SU-DHL-6 (cell line): ENCODE measurements around the gene KCTD10.
A peak's percentile ranks its signal among the peaks of the same experiment; 100 is the strongest.
"Not testable (repeated sequence)": the region's sequence is repeated elsewhere in the genome, so short reads cannot be mapped to it uniquely, and the experiment has no call there.

Experiments used
- H2AFZ ChIP-seq: fragments of 200-600 bp; sonication (generic); 2 replicates; pipeline ENCODE4 v1.6.1; 2014; ENCODE audit warnings: low read depth, mild to moderate bottlenecking, moderate library complexity, mixed read lengths, antibody characterized with exemption, low read length; ENCODE audit not compliant: severe bottlenecking
- H3F3A ChIP-seq: fragments of 200-600 bp; shearing (Covaris generic); 2 replicates; pipeline ENCODE4 v1.6.0; 2016; ENCODE audit warnings: antibody characterized with exemption, mild to moderate bottlenecking; ENCODE audit not compliant: insufficient read depth
- H3K27ac ChIP-seq: fragments of 200-600 bp; sonication (generic); 2 replicates; pipeline ENCODE4 v1.5.1; 2016; ENCODE audit warnings: low read depth, mild to moderate bottlenecking, low read length, moderate library complexity, mixed read lengths
- H3K27me3 ChIP-seq: fragments of 200-600 bp; sonication (generic), shearing (Covaris generic); 2 replicates; pipeline ENCODE4 v1.6.0; 2014; ENCODE audit warnings: mild to moderate bottlenecking, low read length
- H3K36me3 ChIP-seq: fragments of 200-600 bp; sonication (generic); 2 replicates; pipeline ENCODE4 v1.6.1; 2014; ENCODE audit warnings: mild to moderate bottlenecking, low read length, mixed read lengths
- H3K4me2 ChIP-seq: fragments of 300-600, 200-600 bp; shearing (Covaris generic), sonication (generic); 2 replicates; pipeline ENCODE4 v1.6.0; 2014; ENCODE audit warnings: low read length, low read depth, mild to moderate bottlenecking; ENCODE audit not compliant: poor library complexity, severe bottlenecking
- H3K4me3 ChIP-seq: fragments of 200-600 bp; sonication (generic); 2 replicates; pipeline ENCODE4 v1.5.1; 2014; ENCODE audit warnings: antibody characterized with exemption, low read length, mild to moderate bottlenecking, mixed read lengths; ENCODE audit not compliant: insufficient read depth, poor library complexity, severe bottlenecking
- H3K79me2 ChIP-seq: fragments of 200-600 bp; sonication (generic); 2 replicates; pipeline ENCODE4 v1.6.1; 2014; ENCODE audit warnings: mild to moderate bottlenecking, low read length, moderate library complexity; ENCODE audit not compliant: insufficient read depth
- H3K9ac ChIP-seq: fragments of 200-600 bp; sonication (generic); 2 replicates; pipeline ENCODE4 v1.7.0; 2014; ENCODE audit warnings: mild to moderate bottlenecking, low read length
- H3K9me2 ChIP-seq: fragments of 200-600 bp; sonication (generic); replicated peaks from 2 replicates; pipeline ENCODE4 v1.6.1; 2014; ENCODE audit warnings: low read length; ENCODE audit not compliant: insufficient read depth
- H3K9me3 ChIP-seq: fragments of 200-600 bp; sonication (generic); 2 replicates; pipeline ENCODE4 v1.6.1; 2014; ENCODE audit warnings: low read length, mixed read lengths; ENCODE audit not compliant: insufficient read depth
- H4K20me1 ChIP-seq: fragments of 200-600 bp; sonication (generic); 2 replicates; pipeline ENCODE4 v1.6.1; 2014; ENCODE audit warnings: low read depth, mild to moderate bottlenecking, antibody characterized with exemption, low read length, moderate library complexity, mixed read lengths
- CTCF ChIP-seq: fragments of 200-600 bp; sonication (generic); IDR thresholded peaks from one replicate; pipeline ENCODE4 v1.5.1; 2017; ENCODE audit warnings: antibody characterized with exemption, mild to moderate bottlenecking, low read length, moderate library complexity; ENCODE audit not compliant: insufficient read depth, poor library complexity, severe bottlenecking
- EZH2phosphoT487 ChIP-seq: fragments of 200-600 bp; sonication (generic), shearing (Covaris generic); conservative IDR thresholded peaks from 2 replicates; pipeline ENCODE4 v1.6.1; 2018; ENCODE audit warnings: mild to moderate bottlenecking, antibody characterized with exemption, low read length, moderate library complexity, mixed read lengths

The KCTD10 gene

GRCh38 chr12:109476807-109477184, 304 bp downstream of the KCTD10 start:
- no peaks in the 10 kb centered on the region for H3K9me3 ChIP-seq
- peaks cover 67% of the 10 kb centered on the region for H3K79me2 ChIP-seq
- H2AFZ ChIP-seq: peak overlapping the region; percentile 69
- H3F3A ChIP-seq: no peaks in the 10 kb centered on the region
- H3K9ac ChIP-seq: peak overlapping the region; percentile 80
- H3K9me2 ChIP-seq: no peaks in the 10 kb centered on the region
- peak overlapping the region; percentile 95 for H3K4me2 ChIP-seq
- peak overlapping the region; percentile 72; the same call in 1 of the 2 replicates for H3K27ac ChIP-seq
- no peaks in the 10 kb centered on the region for H3K27me3 ChIP-seq
- peak overlapping the region; percentile 77 for H3K4me3 ChIP-seq
- no peaks in the 10 kb centered on the region for H4K20me1 ChIP-seq
- H3K36me3 ChIP-seq: no peaks in the 10 kb centered on the region
- TF ChIP-seq EZH2phosphoT487 (no peak), CTCF (no peak)

GRCh38 chr12:109475993-109476806, 900 bp downstream of the KCTD10 start:
- H3F3A ChIP-seq: no peaks in the 10 kb centered on the region
- H3K9me3 ChIP-seq: no peaks in the 10 kb centered on the region
- peak overlapping the region; percentile 95 for H3K4me2 ChIP-seq
- no peak overlapping the region for H3K27ac ChIP-seq
- H3K27me3 ChIP-seq: no peaks in the 10 kb centered on the region
- TF ChIP-seq CTCF (no peak), EZH2phosphoT487 (no peak)
- peak overlapping the region; percentile 80 for H3K9ac ChIP-seq
- no peaks in the 10 kb centered on the region for H3K9me2 ChIP-seq
- H2AFZ ChIP-seq: no peak overlapping the region
- peak overlapping the region; percentile 77 for H3K4me3 ChIP-seq
- H3K79me2 ChIP-seq: peaks cover 72% of the 10 kb centered on the region
- no peaks in the 10 kb centered on the region for H4K20me1 ChIP-seq
- H3K36me3 ChIP-seq: no peaks in the 10 kb centered on the region

GRCh38 chr12:109475121-109475520, 2.0 kb downstream of the KCTD10 start:
- Histone ChIP-seq H2AFZ (no peak overlapping the region), H3K4me2 (no peak overlapping the region), H4K20me1 (no peaks in the 10 kb centered on the region), H3K79me2 (peaks cover 83% of the 10 kb centered on the region), H3K9ac (no peak overlapping the region), H3K36me3 (no peaks in the 10 kb centered on the region), H3K27ac (no peak overlapping the region), H3F3A (no peaks in the 10 kb centered on the region), H3K27me3 (no peaks in the 10 kb centered on the region), H3K9me3 (no peaks in the 10 kb centered on the region), H3K9me2 (no peaks in the 10 kb centered on the region), H3K4me3 (no peak overlapping the region)
- TF ChIP-seq CTCF (no peak), EZH2phosphoT487 (no peak)

- not testable (repeated sequence) for H3F3A ChIP-seq, H3K9me3 ChIP-seq, H4K20me1 ChIP-seq, H3K9me2 ChIP-seq, H3K9ac ChIP-seq, H3K4me2 ChIP-seq, H3K36me3 ChIP-seq, H3K27ac ChIP-seq, H3K4me3 ChIP-seq, H2AFZ ChIP-seq, H3K27me3 ChIP-seq
- H3K79me2 ChIP-seq: peaks cover 85% of the 10 kb centered on the region
Measured at GRCh38 chr12:109473526-109474270, 3.4 kb downstream of the KCTD10 start.
